HG03175 (cell line): Measurements from ENCODE around the gene MBNL2.

Experiments
- ATAC-seq: cut with Tn5 transposase; IDR thresholded peaks from one replicate; pipeline ENCODE4 v1.9.1; 2021; ENCODE audit warnings: mild to moderate bottlenecking, moderate library complexity; ENCODE audit not compliant: unreplicated experiment

MBNL2 gene

GRCh38 chr13:97369261-97369893 is 147.2 kb downstream of the MBNL2 start:
- peak; percentile 68 for ATAC-seq

DNA sequence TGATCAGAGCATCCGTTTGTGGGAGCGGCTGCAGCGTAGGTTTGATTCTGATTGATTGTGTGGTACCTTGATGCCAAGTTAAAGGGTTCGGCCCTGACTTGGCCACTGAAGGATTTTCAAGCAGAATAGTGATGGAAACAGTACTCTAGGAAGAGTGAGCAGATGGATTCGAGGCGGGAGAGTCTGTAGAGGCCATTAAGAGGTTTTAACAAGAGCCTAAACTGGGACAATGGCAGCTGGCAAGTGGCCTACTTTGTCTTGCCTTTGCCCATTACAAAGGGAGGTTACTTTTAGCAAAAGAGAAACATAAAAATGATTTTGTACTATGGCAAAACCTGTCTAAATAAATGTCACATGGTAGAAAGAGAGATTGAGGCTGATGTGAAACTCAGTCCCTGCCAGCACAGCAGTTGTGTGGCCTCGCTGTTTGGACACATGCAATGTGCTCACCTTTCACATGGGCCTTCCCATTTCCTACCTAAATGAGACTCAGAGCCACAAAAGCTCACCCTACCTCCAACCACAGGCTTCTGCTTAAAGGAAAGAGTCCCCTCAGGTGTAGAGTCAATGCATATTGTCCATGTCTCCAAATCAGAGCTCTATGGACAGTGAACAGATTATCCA is 149.5 kb downstream of the MBNL2 start:
- no peak for ATAC-seq

- ATAC-seq = no peak
Measured at GRCh38 chr13:97372936-97373335, 150.8 kb downstream of the MBNL2 start.

DNA sequence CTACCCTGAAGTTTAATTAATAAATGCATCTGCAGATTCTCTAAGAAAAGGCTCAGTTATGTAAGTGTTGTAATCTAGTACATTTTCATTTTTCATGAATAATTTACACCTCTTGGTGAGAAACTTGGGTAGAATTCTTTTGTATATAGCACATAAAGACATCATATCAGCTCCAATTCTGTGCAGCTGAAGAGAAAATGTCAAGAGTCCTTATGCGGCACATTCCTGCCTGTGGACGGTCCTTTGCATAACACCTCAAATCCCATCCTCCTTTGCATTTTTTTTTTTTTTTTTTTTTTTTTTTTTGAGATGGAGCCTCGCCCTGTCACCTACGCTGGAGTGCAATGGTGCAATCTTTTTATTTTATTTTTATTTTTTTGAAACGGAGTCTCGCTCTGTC is 151.7 kb downstream of the MBNL2 start:
- ATAC-seq = no peak

GRCh38 chr13:97376981-97377380 is 154.8 kb downstream of the MBNL2 start:
- no peak for ATAC-seq

GRCh38 chr13:97379386-97379785 is 157.3 kb downstream of the MBNL2 start:
- no peak for ATAC-seq

- ATAC-seq = no peak
Measured at GRCh38 chr13:97380696-97381095, 158.6 kb downstream of the MBNL2 start.

DNA sequence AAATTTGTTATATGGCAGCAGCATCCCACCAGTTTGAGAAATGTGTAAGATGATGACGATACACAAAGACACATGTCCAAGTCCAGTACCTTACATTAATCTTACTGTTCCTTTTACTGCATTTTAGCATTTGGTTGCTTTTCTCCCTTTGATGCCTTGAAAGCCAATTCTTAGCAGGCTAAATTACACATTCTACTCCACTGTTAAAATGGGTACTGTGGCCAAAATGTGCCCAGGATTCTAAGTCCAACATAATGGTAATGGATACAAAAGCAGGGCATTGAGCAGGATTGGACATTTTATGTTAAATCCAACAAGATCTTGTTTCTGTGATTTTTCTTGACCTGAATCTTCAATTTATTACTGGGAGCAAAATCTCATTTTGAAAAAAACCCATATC is 159.1 kb downstream of the MBNL2 start:
- no peak for ATAC-seq

DNA sequence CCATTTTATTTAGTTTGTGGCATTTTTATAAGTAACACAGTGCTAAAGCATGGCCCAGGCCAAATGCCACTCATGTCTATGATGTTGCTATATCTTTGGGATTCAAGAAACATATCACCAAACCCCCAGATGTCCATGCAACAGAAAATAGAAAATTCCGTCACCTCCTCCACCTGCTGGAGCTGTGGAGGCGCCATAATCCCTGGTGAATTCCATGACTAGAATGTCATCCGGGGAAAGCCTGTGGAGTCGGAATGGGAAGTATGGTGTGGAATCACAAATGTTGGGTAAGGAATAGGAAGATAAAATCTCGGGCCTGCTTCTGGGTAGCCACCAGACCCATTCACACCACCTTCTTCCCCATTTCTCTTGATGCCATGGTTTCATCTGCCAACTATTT is 160.1 kb downstream of the MBNL2 start:
- ATAC-seq = no peak

DNA sequence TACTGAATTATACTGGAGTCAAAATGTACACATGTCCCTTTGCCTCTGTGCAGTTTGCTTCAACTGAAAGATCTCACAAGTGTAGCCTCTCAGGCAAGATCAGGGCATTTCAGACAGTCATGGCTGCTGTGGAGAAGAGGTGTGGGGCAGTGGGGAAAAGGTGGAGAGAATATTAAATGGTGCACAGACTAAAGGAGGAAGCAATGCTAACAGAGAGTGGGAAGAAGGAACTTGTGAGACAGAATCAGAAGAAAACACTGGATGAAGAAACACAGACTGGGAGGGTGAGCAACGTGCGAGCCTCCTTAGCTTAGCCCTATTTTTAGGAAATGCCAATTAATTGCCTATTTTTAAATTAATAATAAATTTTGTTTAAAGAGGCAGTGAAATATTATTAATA is 162.2 kb downstream of the MBNL2 start:
- no peak for ATAC-seq

DNA sequence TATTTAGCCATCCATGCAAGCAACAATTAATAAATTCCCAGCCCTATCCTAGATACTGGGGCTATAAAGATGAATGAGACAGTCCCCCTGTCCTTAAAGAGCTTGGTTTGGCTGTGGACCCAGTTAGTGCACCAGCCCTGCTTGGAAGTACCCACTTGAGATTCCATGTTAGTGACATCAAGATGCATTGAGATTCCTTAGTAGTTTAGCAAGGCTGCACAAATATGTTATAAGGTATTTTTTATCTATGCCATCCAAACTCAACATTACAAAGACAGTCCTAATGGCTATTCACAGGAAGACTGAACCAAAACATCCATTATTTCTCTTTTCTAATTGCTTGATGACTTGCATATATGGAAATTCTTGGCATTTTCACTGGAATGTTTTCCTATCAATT is 163.0 kb downstream of the MBNL2 start:
- ATAC-seq = no peak

GRCh38 chr13:97385854-97386253 is 163.7 kb downstream of the MBNL2 start:
- ATAC-seq = no peak

- no peak for ATAC-seq
Measured at GRCh38 chr13:97386801-97387484, 164.8 kb downstream of the MBNL2 start.

GRCh38 chr13:97387485-97387839 is 165.3 kb downstream of the MBNL2 start:
- ATAC-seq = no peak

GRCh38 chr13:97387890-97388289 is 165.8 kb downstream of the MBNL2 start:
- ATAC-seq = no peak

GRCh38 chr13:97388373-97388772 is 166.2 kb downstream of the MBNL2 start:
- no peak for ATAC-seq

DNA sequence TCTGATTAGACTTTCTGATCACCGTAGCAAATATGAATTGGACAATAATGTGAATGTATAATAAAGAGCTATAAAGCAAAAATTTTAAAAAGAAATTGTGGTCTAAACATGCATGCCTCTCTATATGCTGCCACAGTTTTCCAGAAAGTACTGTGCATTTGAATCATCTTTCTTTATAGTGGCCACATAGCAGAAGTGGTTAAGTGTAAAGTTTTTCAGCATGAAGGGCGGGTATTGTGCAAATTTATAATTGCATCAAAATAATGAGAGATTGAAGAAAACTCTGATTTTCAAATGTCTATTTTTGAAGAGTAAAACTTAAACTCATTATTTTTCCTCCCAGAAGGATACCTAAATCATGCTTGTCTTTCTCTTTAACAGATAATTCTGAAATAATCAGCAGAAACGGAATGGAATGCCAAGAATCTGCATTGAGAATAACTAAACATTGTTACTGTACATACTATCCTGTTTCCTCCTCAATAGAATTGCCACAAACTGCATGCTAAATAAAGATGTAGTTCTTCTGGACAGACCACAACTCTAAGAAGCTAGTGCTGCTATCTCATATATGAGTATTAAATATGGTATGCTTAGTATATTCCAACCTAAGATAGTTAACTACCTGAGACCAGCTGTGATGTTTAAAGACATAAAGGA is 168.9 kb downstream of the MBNL2 start:
- ATAC-seq = no peak

DNA sequence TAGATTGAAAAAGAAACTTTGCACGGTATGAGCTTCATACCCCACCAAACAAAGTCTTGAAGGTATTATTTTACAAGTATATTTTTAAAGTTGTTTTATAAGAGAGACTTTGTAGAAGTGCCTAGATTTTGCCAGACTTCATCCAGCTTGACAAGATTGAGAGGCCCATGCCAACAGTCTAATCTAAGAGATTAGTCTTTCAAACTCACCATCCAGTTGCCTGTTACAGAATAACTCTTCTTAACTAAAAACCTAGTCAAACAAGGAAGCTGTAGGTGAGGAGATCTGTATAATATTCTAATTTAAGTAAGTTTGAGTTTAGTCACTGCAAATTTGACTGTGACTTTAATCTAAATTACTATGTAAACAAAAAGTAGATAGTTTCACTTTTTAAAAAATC is 169.9 kb downstream of the MBNL2 start:
- ATAC-seq = no peak

- no peak for ATAC-seq
Measured at GRCh38 chr13:97394542-97394941, 172.4 kb downstream of the MBNL2 start.

DNA sequence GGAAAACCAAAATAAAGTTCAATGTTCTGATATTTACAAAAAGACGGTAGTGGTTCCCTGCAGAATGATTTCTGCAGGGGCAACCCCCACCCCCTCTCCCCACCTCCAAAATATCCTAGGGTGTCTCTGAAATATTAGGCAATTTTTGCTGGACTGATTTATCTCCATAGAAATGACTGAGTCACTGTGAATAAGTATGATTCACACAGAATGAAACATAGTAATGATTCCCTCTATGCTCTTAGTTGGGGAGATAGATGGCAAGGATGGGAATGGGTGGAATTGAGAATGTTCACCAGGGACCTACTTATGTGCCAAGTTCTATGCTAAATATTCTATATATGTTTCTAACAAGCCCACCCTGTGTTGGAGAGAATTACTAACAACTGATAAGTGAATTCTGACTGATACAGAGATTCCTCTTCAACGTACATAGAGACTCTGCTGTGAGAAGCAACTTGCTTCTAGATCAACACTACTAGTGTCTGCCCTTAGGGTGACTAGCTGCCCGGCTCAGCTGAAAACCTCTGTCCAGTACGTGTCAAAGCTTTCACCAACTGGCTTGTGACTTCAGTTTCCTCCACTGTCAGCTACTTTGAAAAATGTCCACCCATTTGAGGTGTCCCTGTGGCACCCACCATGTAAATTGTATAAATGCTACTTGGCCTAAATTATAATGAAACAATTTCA is 173.5 kb downstream of the MBNL2 start:
- no peak for ATAC-seq

GRCh38 chr13:97397267-97397666 is 175.1 kb downstream of the MBNL2 start:
- ATAC-seq = no peak
